ENCODE data around the gene OR4S2.
A peak's percentile ranks its signal among the peaks of the same experiment; 100 is the strongest.

The OR4S2 gene

GRCh38 chr11:55652560-55652959 lies 4.4 kb downstream of the OR4S2 start:
- Histone ChIP-seq H4K20me1 (ENCODE audit: insufficient read depth, low read length) (no peaks in the 10 kb centered on the region), H3K4me2 (ENCODE audit: low read length) (no peak overlapping the region), H2AFZ (ENCODE audit: low read depth, low read length) (no peak overlapping the region), H3K9ac (ENCODE audit: low read length) (no peak overlapping the region), H3K79me2 (ENCODE audit: low read length) (no peaks in the 10 kb centered on the region), H3K27me3 (ENCODE audit: low read depth, low read length) (0 out of 2 replicates have a peak, but pooled peaks cover 5% of the 10 kb centered on the region), H3K36me3 (replicated peaks; ENCODE audit: low read depth, low read length) (peaks cover 4% of the 10 kb centered on the region), H3K9me3 (ENCODE audit: insufficient read depth, low read length) (no peaks in the 10 kb centered on the region), H3K4me3 (ENCODE audit: low read length) (no peak overlapping the region), H3K27ac (ENCODE audit: low read length) (no peak overlapping the region), H3K4me1 (ENCODE audit: low read length) (peaks cover 2% of the 10 kb centered on the region)
- TF ChIP-seq EZH2phosphoT487 (IDR thresholded peaks at IDR 0.05; ENCODE audit: low read depth) = no peak
- TF ChIP-seq, protein P1, sequence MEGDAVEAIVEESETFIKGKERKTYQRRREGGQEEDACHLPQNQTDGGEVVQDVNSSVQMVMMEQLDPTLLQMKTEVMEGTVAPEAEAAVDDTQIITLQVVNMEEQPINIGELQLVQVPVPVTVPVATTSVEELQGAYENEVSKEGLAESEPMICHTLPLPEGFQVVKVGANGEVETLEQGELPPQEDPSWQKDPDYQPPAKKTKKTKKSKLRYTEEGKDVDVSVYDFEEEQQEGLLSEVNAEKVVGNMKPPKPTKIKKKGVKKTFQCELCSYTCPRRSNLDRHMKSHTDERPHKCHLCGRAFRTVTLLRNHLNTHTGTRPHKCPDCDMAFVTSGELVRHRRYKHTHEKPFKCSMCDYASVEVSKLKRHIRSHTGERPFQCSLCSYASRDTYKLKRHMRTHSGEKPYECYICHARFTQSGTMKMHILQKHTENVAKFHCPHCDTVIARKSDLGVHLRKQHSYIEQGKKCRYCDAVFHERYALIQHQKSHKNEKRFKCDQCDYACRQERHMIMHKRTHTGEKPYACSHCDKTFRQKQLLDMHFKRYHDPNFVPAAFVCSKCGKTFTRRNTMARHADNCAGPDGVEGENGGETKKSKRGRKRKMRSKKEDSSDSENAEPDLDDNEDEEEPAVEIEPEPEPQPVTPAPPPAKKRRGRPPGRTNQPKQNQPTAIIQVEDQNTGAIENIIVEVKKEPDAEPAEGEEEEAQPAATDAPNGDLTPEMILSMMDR (IDR thresholded peaks at IDR 0.05; ENCODE audit: low read depth, low read length) = no peak

GRCh38 chr11:55655096-55655495 lies 7.0 kb downstream of the OR4S2 start:
- Histone ChIP-seq H3K9me3 (ENCODE audit: insufficient read depth, low read length) (no peaks in the 10 kb centered on the region), H3K27me3 (ENCODE audit: low read depth, low read length) (0 out of 2 replicates have a peak, but pooled peaks cover 5% of the 10 kb centered on the region), H4K20me1 (ENCODE audit: insufficient read depth, low read length) (no peaks in the 10 kb centered on the region), H3K4me3 (ENCODE audit: low read length) (no peak overlapping the region), H3K4me1 (ENCODE audit: low read length) (peaks cover 26% of the 10 kb centered on the region), H3K27ac (ENCODE audit: low read length) (no peak overlapping the region), H3K9ac (ENCODE audit: low read length) (no peak overlapping the region), H3K4me2 (ENCODE audit: low read length) (no peak overlapping the region), H2AFZ (ENCODE audit: low read depth, low read length) (no peak overlapping the region), H3K79me2 (ENCODE audit: low read length) (no peaks in the 10 kb centered on the region), H3K36me3 (replicated peaks; ENCODE audit: low read depth, low read length) (peaks cover 4% of the 10 kb centered on the region)
- TF ChIP-seq, protein P1 (IDR thresholded peaks at IDR 0.05; ENCODE audit: low read depth, low read length) = no peak
- no peak for TF ChIP-seq EZH2phosphoT487 (IDR thresholded peaks at IDR 0.05; ENCODE audit: low read depth)

GRCh38 chr11:55658031-55658573 lies 10.0 kb downstream of the OR4S2 start:
- Histone ChIP-seq H3K4me1 (ENCODE audit: low read length) (peaks cover 26% of the 10 kb centered on the region), H3K9ac (ENCODE audit: low read length) (0 out of 2 replicates have a peak overlapping the region, but pooled peaks have one; percentile 8), H2AFZ (ENCODE audit: low read depth, low read length) (no peak overlapping the region), H3K4me2 (ENCODE audit: low read length) (peak overlapping the region; percentile 66), H3K27me3 (ENCODE audit: low read depth, low read length) (0 out of 2 replicates have a peak, but pooled peaks cover 5% of the 10 kb centered on the region), H3K36me3 (replicated peaks; ENCODE audit: low read depth, low read length) (peaks cover 4% of the 10 kb centered on the region), H4K20me1 (ENCODE audit: insufficient read depth, low read length) (no peaks in the 10 kb centered on the region), H3K9me3 (ENCODE audit: insufficient read depth, low read length) (no peaks in the 10 kb centered on the region), H3K4me3 (ENCODE audit: low read length) (peak overlapping the region; percentile 40), H3K79me2 (ENCODE audit: low read length) (no peaks in the 10 kb centered on the region), H3K27ac (ENCODE audit: low read length) (peak overlapping the region; percentile 53)
- TF ChIP-seq, protein P1 (IDR thresholded peaks at IDR 0.05; ENCODE audit: low read depth, low read length) = no peak
- TF ChIP-seq EZH2phosphoT487 (IDR thresholded peaks at IDR 0.05; ENCODE audit: low read depth) = no peak

GRCh38 chr11:55658608-55659007 lies 10.5 kb downstream of the OR4S2 start:
- Histone ChIP-seq H3K79me2 (ENCODE audit: low read length) (no peaks in the 10 kb centered on the region), H2AFZ (ENCODE audit: low read depth, low read length) (no peak overlapping the region), H3K9ac (ENCODE audit: low read length) (0 out of 2 replicates have a peak overlapping the region, but pooled peaks have one; percentile 8), H3K9me3 (ENCODE audit: insufficient read depth, low read length) (no peaks in the 10 kb centered on the region), H3K36me3 (replicated peaks; ENCODE audit: low read depth, low read length) (peaks cover 4% of the 10 kb centered on the region), H3K27me3 (ENCODE audit: low read depth, low read length) (0 out of 2 replicates have a peak, but pooled peaks cover 5% of the 10 kb centered on the region), H3K4me1 (ENCODE audit: low read length) (peaks cover 26% of the 10 kb centered on the region), H3K27ac (ENCODE audit: low read length) (peak overlapping the region; percentile 53), H3K4me2 (ENCODE audit: low read length) (peak overlapping the region; percentile 66), H4K20me1 (ENCODE audit: insufficient read depth, low read length) (no peaks in the 10 kb centered on the region), H3K4me3 (ENCODE audit: low read length) (peak overlapping the region; percentile 40)
- TF ChIP-seq, protein P1 (IDR thresholded peaks at IDR 0.05; ENCODE audit: low read depth, low read length) = no peak

All from OCI-LY3 (cell line).